ENCODE data around the gene EIF2S1. TPM values are rescaled to one million over a fixed set of nuclear protein-coding genes. Genes with fewer than 3 reads are reported as not detected.
"Not testable (repeated sequence)": the region's sequence is repeated elsewhere in the genome, so short reads cannot be mapped to it uniquely, and the experiment has no call there.

The EIF2S1 gene
- total and polyA plus RNA-seq, 5 donors from 2014 or later = 35.3 to 172 (median 128) TPM

DNA sequence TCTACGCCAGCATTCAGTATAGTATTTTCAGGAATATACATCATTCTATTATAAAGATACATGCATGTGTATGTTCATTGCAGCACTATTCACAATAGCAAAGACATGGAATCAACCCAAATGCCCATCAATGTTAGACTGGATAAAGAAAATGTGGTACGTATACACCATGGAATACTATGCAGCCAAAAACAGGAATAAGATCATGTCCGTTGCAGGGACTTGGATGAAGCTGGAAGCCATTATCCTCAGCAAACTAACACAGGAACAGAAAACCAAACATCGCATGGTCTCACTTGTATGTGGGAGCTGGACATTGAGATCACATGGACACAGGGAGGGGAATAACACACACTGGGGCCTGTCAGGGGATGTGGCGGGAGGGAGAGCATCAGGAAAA is 55.5 kb downstream of the EIF2S1 start:
- not testable (repeated sequence) for H3K4me1 ChIP-seq (ENCODE audit: control insufficient read depth, insufficient read depth, low read length, poor library complexity, severe bottlenecking); ATAC-seq (ENCODE audit: low read depth in 2 of 2); H3K36me3 ChIP-seq (ENCODE audit: control insufficient read depth, insufficient read depth, low read length); H3K27ac ChIP-seq (ENCODE audit: insufficient read depth, low read length, poor library complexity, severe bottlenecking); H3K4me3 Mint-ChIP-seq; H3K9me3 ChIP-seq (ENCODE audit: control insufficient read depth in 2 of 2, low read length in 2 of 2); H3K4me3 ChIP-seq (ENCODE audit: low read depth, low read length); H3K4me1 Mint-ChIP-seq; DNase-seq; H3K36me3 Mint-ChIP-seq; H3K9me3 Mint-ChIP-seq; H3K27me3 ChIP-seq (ENCODE audit: control insufficient read depth, insufficient read depth, low read length)
- Mint-ChIP-seq H3K27ac (peak overlapping the region in 1 of 3 donors; percentile 77), H3K27me3 (peaks cover 27% of the 10 kb centered on the region)

DNA sequence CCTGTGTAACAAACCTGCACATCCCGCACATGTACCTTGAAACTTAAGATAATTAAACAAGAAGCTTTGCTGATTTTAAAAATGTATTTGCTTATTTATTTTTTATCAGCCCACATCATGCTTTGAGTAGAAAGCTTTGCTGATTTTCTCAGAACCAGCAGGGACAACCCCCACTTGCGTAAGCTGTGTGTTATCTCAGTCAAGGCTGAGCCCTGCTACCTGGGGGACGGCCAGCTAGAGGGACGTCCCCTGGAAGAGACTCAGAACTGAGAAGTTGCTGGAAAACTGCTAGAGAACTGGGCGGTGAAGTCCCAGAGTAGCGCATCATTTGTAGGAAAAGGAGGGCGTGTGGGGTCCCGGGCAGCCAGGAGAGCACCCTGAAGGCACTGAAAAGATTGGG is 56.0 kb downstream of the EIF2S1 start:
- H3K4me1 ChIP-seq (ENCODE audit: control insufficient read depth, insufficient read depth, low read length, poor library complexity, severe bottlenecking) = no peaks in the 10 kb centered on the region
- no peaks in the 10 kb centered on the region for H3K36me3 Mint-ChIP-seq
- H3K27me3 Mint-ChIP-seq = peaks cover 23% of the 10 kb centered on the region
- H3K9me3 Mint-ChIP-seq = peaks cover 0 to 3% (median 0%) of the 10 kb centered on the region in 7 donors
- no peaks in the 10 kb centered on the region for H3K9me3 ChIP-seq (ENCODE audit: control insufficient read depth in 2 of 2, low read length in 2 of 2)
- H3K27ac ChIP-seq (ENCODE audit: insufficient read depth, low read length, poor library complexity, severe bottlenecking) = no peak overlapping the region
- H3K4me1 Mint-ChIP-seq = peaks cover 0 to 3% (median 0%) of the 10 kb centered on the region in 4 donors
- no peak overlapping the region for H3K27ac Mint-ChIP-seq
- peaks cover 6% of the 10 kb centered on the region for H3K27me3 ChIP-seq (ENCODE audit: control insufficient read depth, insufficient read depth, low read length)
- no peaks in the 10 kb centered on the region for H3K36me3 ChIP-seq (ENCODE audit: control insufficient read depth, insufficient read depth, low read length)
- H3K4me3 ChIP-seq (ENCODE audit: low read depth, low read length) = no peak overlapping the region
- H3K4me3 Mint-ChIP-seq = no peak overlapping the region
- ATAC-seq (ENCODE audit: low read depth in 2 of 2) (no peak), DNase-seq (no peak)

DNA sequence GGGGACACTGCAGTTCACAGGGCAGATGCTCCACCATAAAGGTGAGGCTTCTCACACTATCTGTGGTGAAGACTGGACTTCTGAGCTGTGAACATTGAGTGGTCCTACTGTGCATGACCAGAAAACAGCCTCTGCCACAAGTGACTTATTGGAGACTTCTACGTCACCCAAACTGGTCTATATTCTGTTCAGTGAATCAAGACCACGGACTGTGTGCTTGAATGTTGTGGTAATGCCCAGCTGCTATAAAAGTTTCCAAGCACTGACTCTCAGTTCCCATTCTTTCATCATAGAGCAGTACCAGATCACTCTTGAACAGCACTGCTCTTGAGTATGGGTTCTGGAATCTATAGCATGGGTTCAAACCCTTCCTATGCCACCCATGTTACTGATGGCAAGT is 56.7 kb downstream of the EIF2S1 start:
- H3K4me3 ChIP-seq (ENCODE audit: low read depth, low read length) = no peak overlapping the region
- Mint-ChIP-seq H3K4me3 (no peak overlapping the region), H3K27ac (no peak overlapping the region), H3K9me3 (peaks cover 0 to 2% (median 0%) of the 10 kb centered on the region in 7 donors), H3K4me1 (peaks cover 0 to 3% (median 0%) of the 10 kb centered on the region in 4 donors), H3K36me3 (no peaks in the 10 kb centered on the region), H3K27me3 (peaks cover 19% of the 10 kb centered on the region)
- H3K27ac ChIP-seq (ENCODE audit: insufficient read depth, low read length, poor library complexity, severe bottlenecking) = no peak overlapping the region
- no peaks in the 10 kb centered on the region for H3K36me3 ChIP-seq (ENCODE audit: control insufficient read depth, insufficient read depth, low read length)
- ATAC-seq (ENCODE audit: low read depth in 2 of 2) = no peak
- H3K27me3 ChIP-seq (ENCODE audit: control insufficient read depth, insufficient read depth, low read length) = peaks cover 2% of the 10 kb centered on the region
- H3K4me1 ChIP-seq (ENCODE audit: control insufficient read depth, insufficient read depth, low read length, poor library complexity, severe bottlenecking) = no peaks in the 10 kb centered on the region
- DNase-seq = no peak
- H3K9me3 ChIP-seq (ENCODE audit: control insufficient read depth in 2 of 2, low read length in 2 of 2) = no peaks in the 10 kb centered on the region

DNA sequence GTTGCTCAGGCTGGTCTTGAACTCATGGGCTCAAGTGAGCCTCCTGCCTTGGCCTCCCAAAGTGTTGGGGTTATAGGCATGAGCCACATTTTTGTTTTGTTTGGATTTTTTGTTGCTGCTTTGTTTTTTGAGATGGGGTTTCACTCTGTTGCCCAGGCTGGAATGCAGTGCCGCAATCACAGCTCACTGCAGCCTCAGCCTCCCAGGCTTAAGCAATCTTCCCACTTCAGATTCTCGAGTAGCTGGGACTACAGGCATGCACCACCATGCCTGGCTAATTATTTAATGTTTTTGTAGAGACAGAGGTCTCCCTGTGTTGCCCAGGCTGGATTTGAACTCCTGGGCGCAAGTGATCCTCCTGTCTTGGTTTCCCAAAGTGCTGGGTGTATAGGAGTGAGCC is 57.5 kb downstream of the EIF2S1 start:
- ATAC-seq (ENCODE audit: low read depth in 2 of 2) (no peak), DNase-seq (no peak)
- Histone ChIP-seq H3K27me3 (ENCODE audit: control insufficient read depth, insufficient read depth, low read length) (peaks cover 2% of the 10 kb centered on the region), H3K27ac (ENCODE audit: insufficient read depth, low read length, poor library complexity, severe bottlenecking) (no peak overlapping the region), H3K4me3 (ENCODE audit: low read depth, low read length) (no peak overlapping the region), H3K9me3 (ENCODE audit: control insufficient read depth in 2 of 2, low read length in 2 of 2) (no peaks in the 10 kb centered on the region), H3K4me1 (ENCODE audit: control insufficient read depth, insufficient read depth, low read length, poor library complexity, severe bottlenecking) (no peaks in the 10 kb centered on the region), H3K36me3 (ENCODE audit: control insufficient read depth, insufficient read depth, low read length) (no peaks in the 10 kb centered on the region)
- Mint-ChIP-seq H3K36me3 (no peaks in the 10 kb centered on the region), H3K9me3 (peaks cover 0 to 2% (median 0%) of the 10 kb centered on the region in 7 donors), H3K27me3 (peaks cover 14% of the 10 kb centered on the region), H3K27ac (no peak overlapping the region), H3K4me3 (no peak overlapping the region), H3K4me1 (no peaks in the 10 kb centered on the region)

- no peak for DNase-seq
- H3K27me3 ChIP-seq (ENCODE audit: control insufficient read depth, insufficient read depth, low read length) = peaks cover 2% of the 10 kb centered on the region
- Mint-ChIP-seq H3K4me1 (no peaks in the 10 kb centered on the region), H3K9me3 (no peaks in the 10 kb centered on the region), H3K4me3 (no peak overlapping the region), H3K36me3 (no peaks in the 10 kb centered on the region), H3K27me3 (peaks cover 16% of the 10 kb centered on the region), H3K27ac (no peak overlapping the region)
- no peaks in the 10 kb centered on the region for H3K9me3 ChIP-seq (ENCODE audit: control insufficient read depth in 2 of 2, low read length in 2 of 2)
- no peak overlapping the region for H3K27ac ChIP-seq (ENCODE audit: insufficient read depth, low read length, poor library complexity, severe bottlenecking)
- H3K4me3 ChIP-seq (ENCODE audit: low read depth, low read length) = no peak overlapping the region
- no peaks in the 10 kb centered on the region for H3K4me1 ChIP-seq (ENCODE audit: control insufficient read depth, insufficient read depth, low read length, poor library complexity, severe bottlenecking)
- no peaks in the 10 kb centered on the region for H3K36me3 ChIP-seq (ENCODE audit: control insufficient read depth, insufficient read depth, low read length)
- no peak for ATAC-seq (ENCODE audit: low read depth in 2 of 2)
Observed at GRCh38 chr14:67418401-67419191, 58.5 kb downstream of the EIF2S1 start.

- ATAC-seq (ENCODE audit: low read depth in 2 of 2) (no peak), DNase-seq (peak in 1 of 3 donors; percentile 39)
- H3K27ac Mint-ChIP-seq = peak overlapping the region in 1 of 3 donors; percentile 50
- Histone ChIP-seq H3K9me3 (ENCODE audit: control insufficient read depth in 2 of 2, low read length in 2 of 2) (no peaks in the 10 kb centered on the region), H3K4me3 (ENCODE audit: low read depth, low read length) (no peak overlapping the region), H3K4me1 (ENCODE audit: control insufficient read depth, insufficient read depth, low read length, poor library complexity, severe bottlenecking) (no peaks in the 10 kb centered on the region), H3K27ac (ENCODE audit: insufficient read depth, low read length, poor library complexity, severe bottlenecking) (no peak overlapping the region), H3K36me3 (ENCODE audit: control insufficient read depth, insufficient read depth, low read length) (no peaks in the 10 kb centered on the region), H3K27me3 (ENCODE audit: control insufficient read depth, insufficient read depth, low read length) (peaks cover 2% of the 10 kb centered on the region)
- peaks cover 19% of the 10 kb centered on the region for H3K27me3 Mint-ChIP-seq
- H3K36me3 Mint-ChIP-seq = no peaks in the 10 kb centered on the region
- no peaks in the 10 kb centered on the region for H3K4me1 Mint-ChIP-seq
- no peaks in the 10 kb centered on the region for H3K9me3 Mint-ChIP-seq
- no peak overlapping the region for H3K4me3 Mint-ChIP-seq
Observed at GRCh38 chr14:67420102-67420739, 60.1 kb downstream of the EIF2S1 start.

GRCh38 chr14:67421356-67422224 is 61.5 kb downstream of the EIF2S1 start:
- Histone ChIP-seq H3K27me3 (ENCODE audit: control insufficient read depth, insufficient read depth, low read length) (no peaks in the 10 kb centered on the region), H3K36me3 (ENCODE audit: control insufficient read depth, insufficient read depth, low read length) (no peaks in the 10 kb centered on the region), H3K4me1 (ENCODE audit: control insufficient read depth, insufficient read depth, low read length, poor library complexity, severe bottlenecking) (no peaks in the 10 kb centered on the region), H3K4me3 (ENCODE audit: low read depth, low read length) (no peak overlapping the region), H3K9me3 (ENCODE audit: control insufficient read depth in 2 of 2, low read length in 2 of 2) (no peaks in the 10 kb centered on the region), H3K27ac (ENCODE audit: insufficient read depth, low read length, poor library complexity, severe bottlenecking) (no peak overlapping the region)
- H3K9me3 Mint-ChIP-seq = no peaks in the 10 kb centered on the region
- H3K4me1 Mint-ChIP-seq = no peaks in the 10 kb centered on the region
- H3K36me3 Mint-ChIP-seq = no peaks in the 10 kb centered on the region
- ATAC-seq (ENCODE audit: low read depth in 2 of 2) = no peak
- H3K27ac Mint-ChIP-seq = no peak overlapping the region
- peaks cover 12% of the 10 kb centered on the region for H3K27me3 Mint-ChIP-seq
- DNase-seq = no peak
- H3K4me3 Mint-ChIP-seq = no peak overlapping the region
